DND-41 (cell line): ENCODE results near the gene IL21R.

Source experiments
- ATAC-seq: fragments of 200-7000 bp; cut with Tn5 transposase; 3 replicates; pipeline ENCODE4 v1.9.1; 2021; ENCODE audit warnings: low read depth; ENCODE audit not compliant: insufficient read depth
- DNase-seq: peaks from one replicate; pipeline ENCODE4 v3.0.0-alpha.2; 2020
- H2AFZ ChIP-seq: 2 replicates; pipeline ENCODE4 v1.6.0; 2012; ENCODE audit warnings: low read depth, low read length
- H3K27ac ChIP-seq: 2 replicates; pipeline ENCODE4 v1.5.1; 2012; ENCODE audit warnings: low read length, inconsistent platforms
- H3K27me3 ChIP-seq: fragments of 200-600 bp; sonication (generic); 2 replicates; pipeline ENCODE4 v1.6.0; 2012; ENCODE audit warnings: low read length, mild to moderate bottlenecking, inconsistent platforms; ENCODE audit not compliant: insufficient read depth, poor library complexity
- H3K36me3 ChIP-seq: 2 replicates; pipeline ENCODE4 v1.5.1; 2012; ENCODE audit warnings: low read length, inconsistent platforms; ENCODE audit not compliant: insufficient read depth
- H3K4me1 ChIP-seq: 2 replicates; pipeline ENCODE4 v1.5.1; 2012; ENCODE audit warnings: mild to moderate bottlenecking, low read length; ENCODE audit not compliant: insufficient read depth
- H3K4me2 ChIP-seq: 2 replicates; pipeline ENCODE4 v1.6.0; 2012; ENCODE audit warnings: mild to moderate bottlenecking, moderate library complexity, low read length, inconsistent platforms; ENCODE audit not compliant: insufficient read depth
- H3K4me3 ChIP-seq, 2 experiments: fragments of 200-600 bp in 1 of 2; shearing (Covaris generic) in 1 of 2; 2 replicates each; pipeline ENCODE4 v1.5.1; 2012 to 2016; ENCODE audit warnings: inconsistent platforms in 2 of 2, low read length in 2 of 2, mild to moderate bottlenecking in 2 of 2, low read depth in 1 of 2, moderate library complexity in 1 of 2
- H3K79me2 ChIP-seq: 2 replicates; pipeline ENCODE4 v1.6.0; 2012; ENCODE audit warnings: low read length, inconsistent platforms; ENCODE audit not compliant: insufficient read depth
- H3K9ac ChIP-seq: 2 replicates; pipeline ENCODE4 v1.6.0; 2012; ENCODE audit warnings: low read depth, mild to moderate bottlenecking, inconsistent platforms, low read length, moderate library complexity
- H3K9me3 ChIP-seq: 2 replicates; pipeline ENCODE4 v1.5.1; 2012; ENCODE audit warnings: low read length, moderate library complexity, mild to moderate bottlenecking, inconsistent platforms; ENCODE audit not compliant: insufficient read depth, severe bottlenecking
- H4K20me1 ChIP-seq: 2 replicates; pipeline ENCODE4 v1.6.0; 2012; ENCODE audit warnings: low read length; ENCODE audit not compliant: insufficient read depth
- EZH2 ChIP-seq: IDR thresholded peaks from 3 replicates; pipeline ENCODE4 v1.6.1; 2012; ENCODE audit warnings: borderline replicate concordance, low read depth, mild to moderate bottlenecking, moderate library complexity, low read length, inconsistent platforms; ENCODE audit not compliant: severe bottlenecking
- TF ChIP-seq, protein P1 (sequence below): IDR thresholded peaks from 2 replicates; pipeline ENCODE4 v1.5.1; 2012; ENCODE audit warnings: borderline replicate concordance, low read length, moderate library complexity, mild to moderate bottlenecking; ENCODE audit not compliant: poor library complexity, severe bottlenecking; ENCODE audit errors: extremely low read depth

Gene IL21R

DNA sequence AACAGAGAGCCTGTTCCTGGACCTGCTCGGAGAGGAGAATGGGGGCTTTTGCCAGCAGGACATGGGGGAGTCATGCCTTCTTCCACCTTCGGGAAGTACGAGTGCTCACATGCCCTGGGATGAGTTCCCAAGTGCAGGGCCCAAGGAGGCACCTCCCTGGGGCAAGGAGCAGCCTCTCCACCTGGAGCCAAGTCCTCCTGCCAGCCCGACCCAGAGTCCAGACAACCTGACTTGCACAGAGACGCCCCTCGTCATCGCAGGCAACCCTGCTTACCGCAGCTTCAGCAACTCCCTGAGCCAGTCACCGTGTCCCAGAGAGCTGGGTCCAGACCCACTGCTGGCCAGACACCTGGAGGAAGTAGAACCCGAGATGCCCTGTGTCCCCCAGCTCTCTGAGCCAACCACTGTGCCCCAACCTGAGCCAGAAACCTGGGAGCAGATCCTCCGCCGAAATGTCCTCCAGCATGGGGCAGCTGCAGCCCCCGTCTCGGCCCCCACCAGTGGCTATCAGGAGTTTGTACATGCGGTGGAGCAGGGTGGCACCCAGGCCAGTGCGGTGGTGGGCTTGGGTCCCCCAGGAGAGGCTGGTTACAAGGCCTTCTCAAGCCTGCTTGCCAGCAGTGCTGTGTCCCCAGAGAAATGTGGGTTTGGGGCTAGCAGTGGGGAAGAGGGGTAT, 39.3 kb upstream of the IL21R start:
- Histone ChIP-seq H4K20me1 (no peaks in the 10 kb centered on the region), H3K9me3 (no peaks in the 10 kb centered on the region), H3K4me3 (no peak overlapping the region), H3K4me2 (no peak overlapping the region), H3K36me3 (peaks cover 57% of the 10 kb centered on the region), H3K79me2 (no peaks in the 10 kb centered on the region), H3K4me1 (peaks cover 22% of the 10 kb centered on the region), H3K27me3 (no peaks in the 10 kb centered on the region), H2AFZ (no peak overlapping the region), H3K27ac (peak overlapping the region; percentile 35; the same call in 1 of the 2 replicates), H3K9ac (no peak overlapping the region)
- DNase-seq (no peak), ATAC-seq (no peak)
- no peak for TF ChIP-seq EZH2
- TF ChIP-seq, protein P1, sequence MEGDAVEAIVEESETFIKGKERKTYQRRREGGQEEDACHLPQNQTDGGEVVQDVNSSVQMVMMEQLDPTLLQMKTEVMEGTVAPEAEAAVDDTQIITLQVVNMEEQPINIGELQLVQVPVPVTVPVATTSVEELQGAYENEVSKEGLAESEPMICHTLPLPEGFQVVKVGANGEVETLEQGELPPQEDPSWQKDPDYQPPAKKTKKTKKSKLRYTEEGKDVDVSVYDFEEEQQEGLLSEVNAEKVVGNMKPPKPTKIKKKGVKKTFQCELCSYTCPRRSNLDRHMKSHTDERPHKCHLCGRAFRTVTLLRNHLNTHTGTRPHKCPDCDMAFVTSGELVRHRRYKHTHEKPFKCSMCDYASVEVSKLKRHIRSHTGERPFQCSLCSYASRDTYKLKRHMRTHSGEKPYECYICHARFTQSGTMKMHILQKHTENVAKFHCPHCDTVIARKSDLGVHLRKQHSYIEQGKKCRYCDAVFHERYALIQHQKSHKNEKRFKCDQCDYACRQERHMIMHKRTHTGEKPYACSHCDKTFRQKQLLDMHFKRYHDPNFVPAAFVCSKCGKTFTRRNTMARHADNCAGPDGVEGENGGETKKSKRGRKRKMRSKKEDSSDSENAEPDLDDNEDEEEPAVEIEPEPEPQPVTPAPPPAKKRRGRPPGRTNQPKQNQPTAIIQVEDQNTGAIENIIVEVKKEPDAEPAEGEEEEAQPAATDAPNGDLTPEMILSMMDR, result no peak

DNA sequence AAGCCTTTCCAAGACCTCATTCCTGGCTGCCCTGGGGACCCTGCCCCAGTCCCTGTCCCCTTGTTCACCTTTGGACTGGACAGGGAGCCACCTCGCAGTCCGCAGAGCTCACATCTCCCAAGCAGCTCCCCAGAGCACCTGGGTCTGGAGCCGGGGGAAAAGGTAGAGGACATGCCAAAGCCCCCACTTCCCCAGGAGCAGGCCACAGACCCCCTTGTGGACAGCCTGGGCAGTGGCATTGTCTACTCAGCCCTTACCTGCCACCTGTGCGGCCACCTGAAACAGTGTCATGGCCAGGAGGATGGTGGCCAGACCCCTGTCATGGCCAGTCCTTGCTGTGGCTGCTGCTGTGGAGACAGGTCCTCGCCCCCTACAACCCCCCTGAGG, 38.7 kb upstream of the IL21R start:
- ATAC-seq (no peak), DNase-seq (no peak)
- Histone ChIP-seq H3K4me1 (peaks cover 27% of the 10 kb centered on the region), H3K4me3 (no peak overlapping the region), H3K36me3 (peaks cover 55% of the 10 kb centered on the region), H3K9ac (no peak overlapping the region), H2AFZ (no peak overlapping the region), H3K9me3 (no peaks in the 10 kb centered on the region), H4K20me1 (no peaks in the 10 kb centered on the region), H3K27ac (peak overlapping the region; percentile 6; the same call in 1 of the 2 replicates), H3K79me2 (no peaks in the 10 kb centered on the region), H3K27me3 (no peaks in the 10 kb centered on the region), H3K4me2 (no peak overlapping the region)
- TF ChIP-seq EZH2, result no peak
- TF ChIP-seq, protein P1, result no peak

DNA sequence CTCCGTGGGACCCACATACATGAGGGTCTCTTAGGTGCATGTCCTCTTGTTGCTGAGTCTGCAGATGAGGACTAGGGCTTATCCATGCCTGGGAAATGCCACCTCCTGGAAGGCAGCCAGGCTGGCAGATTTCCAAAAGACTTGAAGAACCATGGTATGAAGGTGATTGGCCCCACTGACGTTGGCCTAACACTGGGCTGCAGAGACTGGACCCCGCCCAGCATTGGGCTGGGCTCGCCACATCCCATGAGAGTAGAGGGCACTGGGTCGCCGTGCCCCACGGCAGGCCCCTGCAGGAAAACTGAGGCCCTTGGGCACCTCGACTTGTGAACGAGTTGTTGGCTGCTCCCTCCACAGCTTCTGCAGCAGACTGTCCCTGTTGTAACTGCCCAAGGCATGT, 38.2 kb upstream of the IL21R start:
- Histone ChIP-seq H3K4me1 (peaks cover 32% of the 10 kb centered on the region), H3K27me3 (no peaks in the 10 kb centered on the region), H2AFZ (no peak overlapping the region), H3K36me3 (peaks cover 49% of the 10 kb centered on the region), H3K4me2 (no peak overlapping the region), H3K9me3 (no peaks in the 10 kb centered on the region), H3K79me2 (no peaks in the 10 kb centered on the region), H3K9ac (no peak overlapping the region), H4K20me1 (no peaks in the 10 kb centered on the region), H3K27ac (peak overlapping the region; percentile 40; the same call in 1 of the 2 replicates), H3K4me3 (no peak overlapping the region)
- DNase-seq, result no peak
- no peak for ATAC-seq
- TF ChIP-seq EZH2, result no peak
- TF ChIP-seq, protein P1, result no peak
